Measurements from ENCODE around the gene DHDDS.

- TF ChIP-seq EZH2 (IDR thresholded peaks at IDR 0.05) (no peak), POLR2AphosphoS5 (IDR thresholded peaks at IDR 0.05; ENCODE audit: borderline replicate concordance, low read depth, low read length) (no peak), FOXP2 (optimal IDR thresholded peaks at IDR 0.05; ENCODE audit: control extremely low read depth, extremely low read length, insufficient read depth) (no peak)
Observed at GRCh38 chr1:26429721-26430120, 2.4 kb upstream of the DHDDS start.
